Measurements from ENCODE around the gene NRXN2.

Gene NRXN2

GRCh38 chr11:64622681-64623080 is 100.3 kb downstream of the NRXN2 start:
- peaks cover 39% of the 10 kb centered on the region for H3K36me3 ChIP-seq (ENCODE audit: insufficient read depth, low read length)
- no peaks in the 10 kb centered on the region for H3K27me3 ChIP-seq (ENCODE audit: control insufficient read depth in 1 of 2, insufficient read depth in 2 of 2, low read length in 2 of 2)
- H3K4me1 ChIP-seq (ENCODE audit: insufficient read depth, low read length), result peaks cover 9% of the 10 kb centered on the region
- no peaks in the 10 kb centered on the region for H3K9me3 ChIP-seq (ENCODE audit: low read length)
- H3K27ac ChIP-seq (ENCODE audit: low read depth, low read length), result no peak overlapping the region
- no peak overlapping the region for H3K9ac ChIP-seq (ENCODE audit: low read length)
- no peak overlapping the region for H3K4me3 ChIP-seq (ENCODE audit: low read depth in 1 of 2, low read length in 2 of 2)

GRCh38 chr11:64621283-64622019 is 101.5 kb downstream of the NRXN2 start:
- peaks cover 36% of the 10 kb centered on the region for H3K36me3 ChIP-seq (ENCODE audit: insufficient read depth, low read length)
- H3K9ac ChIP-seq (ENCODE audit: low read length), result no peak overlapping the region
- no peaks in the 10 kb centered on the region for H3K9me3 ChIP-seq (ENCODE audit: low read length)
- H3K27me3 ChIP-seq (ENCODE audit: control insufficient read depth in 1 of 2, insufficient read depth in 2 of 2, low read length in 2 of 2), result no peaks in the 10 kb centered on the region
- no peak overlapping the region for H3K4me3 ChIP-seq (ENCODE audit: low read depth in 1 of 2, low read length in 2 of 2)
- H3K27ac ChIP-seq (ENCODE audit: low read depth, low read length), result no peak overlapping the region
- peaks cover 9% of the 10 kb centered on the region for H3K4me1 ChIP-seq (ENCODE audit: insufficient read depth, low read length)

GRCh38 chr11:64620381-64620971 is 102.5 kb downstream of the NRXN2 start:
- no peak overlapping the region for H3K27ac ChIP-seq (ENCODE audit: low read depth, low read length)
- H3K9me3 ChIP-seq (ENCODE audit: low read length), result no peaks in the 10 kb centered on the region
- peaks cover 9% of the 10 kb centered on the region for H3K4me1 ChIP-seq (ENCODE audit: insufficient read depth, low read length)
- no peak overlapping the region for H3K4me3 ChIP-seq (ENCODE audit: low read depth in 1 of 2, low read length in 2 of 2)
- H3K9ac ChIP-seq (ENCODE audit: low read length), result no peak overlapping the region
- peaks cover 39% of the 10 kb centered on the region for H3K36me3 ChIP-seq (ENCODE audit: insufficient read depth, low read length)
- no peaks in the 10 kb centered on the region for H3K27me3 ChIP-seq (ENCODE audit: control insufficient read depth in 1 of 2, insufficient read depth in 2 of 2, low read length in 2 of 2)

GRCh38 chr11:64619811-64620380 is 103.1 kb downstream of the NRXN2 start:
- no peak overlapping the region for H3K9ac ChIP-seq (ENCODE audit: low read length)
- H3K27me3 ChIP-seq (ENCODE audit: control insufficient read depth in 1 of 2, insufficient read depth in 2 of 2, low read length in 2 of 2), result no peaks in the 10 kb centered on the region
- H3K27ac ChIP-seq (ENCODE audit: low read depth, low read length), result no peak overlapping the region
- H3K4me3 ChIP-seq (ENCODE audit: low read depth in 1 of 2, low read length in 2 of 2), result no peak overlapping the region
- H3K36me3 ChIP-seq (ENCODE audit: insufficient read depth, low read length), result peaks cover 39% of the 10 kb centered on the region
- H3K4me1 ChIP-seq (ENCODE audit: insufficient read depth, low read length), result peaks cover 9% of the 10 kb centered on the region
- H3K9me3 ChIP-seq (ENCODE audit: low read length), result no peaks in the 10 kb centered on the region

GRCh38 chr11:64619196-64619595 is 103.8 kb downstream of the NRXN2 start:
- peaks cover 9% of the 10 kb centered on the region for H3K4me1 ChIP-seq (ENCODE audit: insufficient read depth, low read length)
- no peak overlapping the region for H3K4me3 ChIP-seq (ENCODE audit: low read depth in 1 of 2, low read length in 2 of 2)
- H3K27me3 ChIP-seq (ENCODE audit: control insufficient read depth in 1 of 2, insufficient read depth in 2 of 2, low read length in 2 of 2), result no peaks in the 10 kb centered on the region
- H3K27ac ChIP-seq (ENCODE audit: low read depth, low read length), result no peak overlapping the region
- H3K36me3 ChIP-seq (ENCODE audit: insufficient read depth, low read length), result peaks cover 37% of the 10 kb centered on the region
- no peak overlapping the region for H3K9ac ChIP-seq (ENCODE audit: low read length)
- no peaks in the 10 kb centered on the region for H3K9me3 ChIP-seq (ENCODE audit: low read length)

GRCh38 chr11:64616817-64617216 is 106.2 kb downstream of the NRXN2 start:
- peaks cover 35% of the 10 kb centered on the region for H3K36me3 ChIP-seq (ENCODE audit: insufficient read depth, low read length)
- no peak overlapping the region for H3K4me3 ChIP-seq (ENCODE audit: low read depth in 1 of 2, low read length in 2 of 2)
- H3K9me3 ChIP-seq (ENCODE audit: low read length), result no peaks in the 10 kb centered on the region
- no peak overlapping the region for H3K9ac ChIP-seq (ENCODE audit: low read length)
- no peaks in the 10 kb centered on the region for H3K27me3 ChIP-seq (ENCODE audit: control insufficient read depth in 1 of 2, insufficient read depth in 2 of 2, low read length in 2 of 2)
- H3K27ac ChIP-seq (ENCODE audit: low read depth, low read length), result no peak overlapping the region
- peaks cover 9% of the 10 kb centered on the region for H3K4me1 ChIP-seq (ENCODE audit: insufficient read depth, low read length)

- Histone ChIP-seq H3K4me1 (ENCODE audit: insufficient read depth, low read length) (peaks cover 1% of the 10 kb centered on the region), H3K4me3 (ENCODE audit: low read depth in 1 of 2, low read length in 2 of 2) (no peak overlapping the region), H3K27me3 (ENCODE audit: control insufficient read depth in 1 of 2, insufficient read depth in 2 of 2, low read length in 2 of 2) (no peaks in the 10 kb centered on the region), H3K9ac (ENCODE audit: low read length) (no peak overlapping the region), H3K27ac (ENCODE audit: low read depth, low read length) (no peak overlapping the region), H3K36me3 (ENCODE audit: insufficient read depth, low read length) (peaks cover 32% of the 10 kb centered on the region), H3K9me3 (ENCODE audit: low read length) (no peaks in the 10 kb centered on the region)
These were observed 108.1 kb downstream of the NRXN2 start for GRCh38 chr11:64614917-64615316.

- H3K27me3 ChIP-seq (ENCODE audit: control insufficient read depth in 1 of 2, insufficient read depth in 2 of 2, low read length in 2 of 2), result no peaks in the 10 kb centered on the region
- H3K4me1 ChIP-seq (ENCODE audit: insufficient read depth, low read length), result peaks cover 2% of the 10 kb centered on the region
- H3K9me3 ChIP-seq (ENCODE audit: low read length), result no peaks in the 10 kb centered on the region
- no peak overlapping the region for H3K4me3 ChIP-seq (ENCODE audit: low read depth in 1 of 2, low read length in 2 of 2)
- H3K36me3 ChIP-seq (ENCODE audit: insufficient read depth, low read length), result peaks cover 32% of the 10 kb centered on the region
- no peak overlapping the region for H3K9ac ChIP-seq (ENCODE audit: low read length)
- no peak overlapping the region for H3K27ac ChIP-seq (ENCODE audit: low read depth, low read length)
These were observed 109.3 kb downstream of the NRXN2 start for GRCh38 chr11:64613648-64614047.

- H3K27me3 ChIP-seq (ENCODE audit: control insufficient read depth in 1 of 2, insufficient read depth in 2 of 2, low read length in 2 of 2), result no peaks in the 10 kb centered on the region
- no peak overlapping the region for H3K4me3 ChIP-seq (ENCODE audit: low read depth in 1 of 2, low read length in 2 of 2)
- H3K27ac ChIP-seq (ENCODE audit: low read depth, low read length), result no peak overlapping the region
- no peak overlapping the region for H3K9ac ChIP-seq (ENCODE audit: low read length)
- peaks cover 29% of the 10 kb centered on the region for H3K36me3 ChIP-seq (ENCODE audit: insufficient read depth, low read length)
- H3K4me1 ChIP-seq (ENCODE audit: insufficient read depth, low read length), result peaks cover 5% of the 10 kb centered on the region
- H3K9me3 ChIP-seq (ENCODE audit: low read length), result no peaks in the 10 kb centered on the region
These were observed 110.9 kb downstream of the NRXN2 start for GRCh38 chr11:64611869-64612646.

GRCh38 chr11:64611176-64611575 is 111.8 kb downstream of the NRXN2 start:
- no peak overlapping the region for H3K4me3 ChIP-seq (ENCODE audit: low read depth in 1 of 2, low read length in 2 of 2)
- H3K27ac ChIP-seq (ENCODE audit: low read depth, low read length), result no peak overlapping the region
- H3K9me3 ChIP-seq (ENCODE audit: low read length), result no peaks in the 10 kb centered on the region
- peaks cover 5% of the 10 kb centered on the region for H3K4me1 ChIP-seq (ENCODE audit: insufficient read depth, low read length)
- peaks cover 20% of the 10 kb centered on the region for H3K36me3 ChIP-seq (ENCODE audit: insufficient read depth, low read length)
- H3K9ac ChIP-seq (ENCODE audit: low read length), result no peak overlapping the region
- H3K27me3 ChIP-seq (ENCODE audit: control insufficient read depth in 1 of 2, insufficient read depth in 2 of 2, low read length in 2 of 2), result no peaks in the 10 kb centered on the region

- H3K9ac ChIP-seq (ENCODE audit: low read length), result no peak overlapping the region
- no peaks in the 10 kb centered on the region for H3K9me3 ChIP-seq (ENCODE audit: low read length)
- H3K27ac ChIP-seq (ENCODE audit: low read depth, low read length), result no peak overlapping the region
- peaks cover 5% of the 10 kb centered on the region for H3K4me1 ChIP-seq (ENCODE audit: insufficient read depth, low read length)
- H3K4me3 ChIP-seq (ENCODE audit: low read depth in 1 of 2, low read length in 2 of 2), result no peak overlapping the region
- H3K27me3 ChIP-seq (ENCODE audit: control insufficient read depth in 1 of 2, insufficient read depth in 2 of 2, low read length in 2 of 2), result no peaks in the 10 kb centered on the region
- peaks cover 15% of the 10 kb centered on the region for H3K36me3 ChIP-seq (ENCODE audit: insufficient read depth, low read length)
These were observed 112.4 kb downstream of the NRXN2 start for GRCh38 chr11:64610596-64610995.

Data from muscle layer of colon (tissue), 2 donors.